NCI-H1694 treated with DMSO at 0.1 percent for 48 hours (cell line): Measurements from ENCODE around the gene CLBA1.
A peak's percentile ranks its signal among the peaks of the same experiment; 100 is the strongest.
"Not testable (repeated sequence)": the region's sequence is repeated elsewhere in the genome, so short reads cannot be mapped to it uniquely, and the experiment has no call there.

Source experiments
- DNase-seq: peaks from one replicate; lab custom pipeline; 2025; lab: John Stamatoyannopoulos, UW

The CLBA1 gene

DNA sequence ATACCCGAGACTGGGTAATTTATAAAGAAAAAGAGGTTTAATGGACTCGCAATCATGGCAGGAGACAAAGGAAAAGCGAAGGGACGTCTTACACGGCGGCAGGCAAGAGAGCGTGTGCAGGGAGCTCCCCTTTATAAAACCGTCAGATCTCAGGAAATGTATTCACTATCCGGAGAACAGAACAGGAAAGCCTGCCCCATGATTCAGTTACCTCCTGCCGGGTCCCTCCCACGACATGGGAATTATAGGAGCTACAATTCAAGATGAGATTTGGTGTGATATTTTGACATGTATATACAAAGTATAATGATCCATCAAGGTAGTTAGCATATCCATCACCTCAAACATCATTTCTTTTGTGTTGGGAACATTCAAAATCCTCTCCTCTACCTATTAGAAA lies 37.6 kb downstream of the CLBA1 start:
- no peak for DNase-seq

DNA sequence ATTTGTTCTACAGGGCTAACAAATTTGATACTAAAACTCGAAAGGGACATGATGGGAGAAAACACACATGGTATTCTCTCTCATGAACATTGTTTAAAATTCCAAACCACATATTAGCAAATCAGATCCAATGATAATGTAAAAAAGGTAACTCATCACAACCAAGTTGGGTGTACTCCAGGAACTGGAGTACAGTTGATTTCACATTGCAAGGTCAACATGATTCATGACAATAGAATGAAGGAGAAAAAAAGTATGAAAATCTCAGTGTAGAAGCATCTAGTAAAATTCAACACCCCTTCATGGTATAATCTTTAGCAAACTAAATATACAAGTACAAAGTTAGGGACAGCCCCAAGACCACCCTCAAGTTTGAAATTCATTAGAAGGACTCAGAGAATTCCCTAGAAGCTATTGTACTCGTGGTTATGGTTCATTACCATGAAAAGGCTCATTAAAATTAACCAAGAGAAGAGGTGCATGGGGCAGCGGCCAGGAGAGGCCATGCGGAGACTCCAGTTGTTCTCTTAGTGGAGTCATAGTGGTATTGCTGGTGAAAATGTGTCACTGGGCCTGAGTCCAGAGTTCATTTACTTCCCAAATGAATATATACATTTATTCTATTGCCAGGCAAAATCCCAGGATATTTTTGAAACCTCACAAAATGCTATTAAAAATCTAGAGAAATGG lies 38.3 kb downstream of the CLBA1 start:
- DNase-seq, result no peak

DNA sequence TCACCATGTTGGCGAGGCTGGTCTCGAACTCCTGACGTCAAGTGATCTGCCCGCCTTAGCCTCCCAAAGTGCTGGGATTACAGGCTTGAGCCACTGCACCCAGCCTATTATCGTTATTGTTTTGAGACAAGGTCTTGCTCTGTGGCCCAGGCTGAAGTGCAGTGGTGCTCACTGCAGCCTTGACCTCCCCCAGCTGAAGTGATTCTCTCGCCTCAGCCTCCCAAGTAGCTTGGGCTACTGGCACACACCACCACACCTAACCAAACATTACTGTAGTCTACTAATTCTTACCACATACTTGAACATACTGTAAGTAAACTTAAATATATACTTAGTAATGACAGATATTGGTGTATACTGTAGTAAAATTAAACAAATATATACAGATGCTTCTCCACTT lies 39.8 kb downstream of the CLBA1 start:
- no peak for DNase-seq

GRCh38 chr14:105026033-105026785 lies 40.6 kb downstream of the CLBA1 start:
- DNase-seq, result no peak

DNA sequence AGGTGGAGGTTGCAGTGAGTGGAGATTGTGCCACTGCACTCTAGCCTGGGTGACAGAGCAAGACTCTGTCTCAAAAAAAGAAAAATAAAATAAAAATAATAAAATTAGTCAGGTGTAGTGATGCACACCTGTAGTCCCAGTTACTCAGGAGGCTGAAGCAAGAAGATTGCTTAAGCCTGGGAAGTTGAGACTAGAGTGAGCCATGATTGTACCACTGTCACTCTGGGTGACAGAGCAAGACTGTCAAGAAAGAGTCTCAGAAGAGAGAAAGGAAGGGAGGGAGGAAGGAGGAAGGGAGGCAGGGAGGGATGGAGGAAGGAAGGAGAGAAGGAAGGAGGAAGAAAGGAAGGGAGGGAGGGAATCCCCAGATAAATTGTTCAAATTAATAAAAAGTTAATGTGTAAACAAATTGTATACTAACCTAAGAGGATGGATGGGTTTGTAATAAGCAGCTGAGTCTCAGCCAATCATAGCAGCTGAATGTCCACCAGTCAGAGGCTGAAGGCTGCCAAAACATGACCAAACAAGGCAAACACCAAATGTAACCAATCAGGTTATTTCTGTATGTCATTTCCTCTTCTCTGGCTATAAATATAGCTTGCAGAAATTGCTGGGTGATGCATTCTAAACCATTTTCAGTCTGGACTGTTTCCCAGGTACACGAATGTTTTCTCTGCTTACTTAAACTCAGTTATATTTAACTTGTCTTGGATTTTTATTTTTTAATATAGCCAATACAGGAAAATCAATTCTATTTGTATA lies 41.4 kb downstream of the CLBA1 start:
- peak; percentile 34 for DNase-seq

GRCh38 chr14:105027718-105028117 lies 42.1 kb downstream of the CLBA1 start:
- not testable (repeated sequence) for DNase-seq

DNA sequence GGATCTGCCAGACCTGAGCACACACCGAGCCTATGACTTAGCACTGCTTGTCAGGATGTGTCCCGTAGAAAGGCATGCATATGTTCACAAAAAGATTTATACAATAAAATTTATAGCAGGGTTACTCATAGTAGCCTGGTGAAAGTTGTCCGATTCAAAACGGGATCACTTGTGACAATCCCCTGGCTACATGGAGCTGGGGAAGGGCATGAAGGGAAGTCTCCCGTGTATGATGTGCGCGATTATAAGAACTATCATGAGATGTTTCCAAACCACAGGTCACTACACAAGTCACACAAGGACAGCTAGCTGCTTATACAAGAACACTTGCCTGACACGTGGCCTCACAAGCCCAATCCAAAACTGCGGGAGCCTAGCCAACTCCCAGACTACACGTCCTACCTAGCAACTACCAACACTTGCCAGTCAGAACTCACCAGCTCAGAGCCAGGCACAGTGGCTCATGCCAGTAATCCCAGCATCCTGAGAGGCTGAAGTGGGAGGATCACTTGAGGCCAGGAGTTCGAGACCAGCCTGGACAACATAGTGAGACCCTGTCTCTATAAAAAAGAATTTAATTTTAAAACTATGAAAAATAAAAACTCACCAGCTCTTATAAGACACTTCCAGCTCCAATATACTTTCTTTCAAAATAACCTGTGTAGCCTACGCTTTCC lies 42.8 kb downstream of the CLBA1 start:
- DNase-seq, result no peak

DNA sequence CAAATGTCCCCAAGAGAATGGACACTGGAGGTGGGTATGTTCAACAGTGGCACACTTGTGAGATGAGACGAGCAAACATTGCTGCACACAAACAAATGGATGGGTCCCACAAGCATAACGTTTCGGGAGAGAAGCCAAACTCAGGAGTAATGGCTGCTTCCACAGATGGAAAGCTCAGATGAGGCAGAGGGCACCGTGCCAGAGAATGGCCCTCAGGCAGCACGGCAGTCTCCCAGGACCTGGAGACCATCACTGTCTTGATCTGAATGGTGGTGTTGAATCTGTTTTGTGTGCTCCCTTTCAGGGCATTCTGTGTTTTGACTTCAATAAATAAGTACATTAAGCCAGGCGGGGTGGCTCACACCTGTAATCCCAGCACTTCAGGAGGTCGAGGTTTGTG lies 43.8 kb downstream of the CLBA1 start:
- DNase-seq, result no peak

- DNase-seq, result no peak
Measured at GRCh38 chr14:105030194-105030593, 44.6 kb downstream of the CLBA1 start.

GRCh38 chr14:105030836-105031396 lies 45.3 kb downstream of the CLBA1 start:
- DNase-seq, result no peak

DNA sequence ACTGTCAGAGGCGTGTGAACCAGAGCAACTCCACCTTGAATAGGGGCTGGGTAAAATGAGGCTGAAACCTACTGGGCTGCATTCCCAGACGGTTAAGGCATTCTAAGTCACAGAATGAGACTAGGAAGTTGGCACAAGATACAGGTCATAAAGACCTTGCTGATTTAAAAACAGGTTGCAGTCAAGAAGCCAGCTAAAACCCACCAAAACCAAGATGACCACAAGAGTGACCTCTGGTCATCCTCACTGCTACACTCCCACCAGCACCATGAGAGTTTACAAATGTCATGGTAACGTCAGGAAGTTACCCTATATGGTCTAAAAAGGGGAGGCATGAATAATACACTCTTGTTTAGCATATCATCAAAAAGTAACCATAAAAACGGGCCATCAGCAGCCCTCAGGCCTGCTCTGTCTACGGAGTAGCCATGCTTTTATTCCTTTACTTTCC lies 46.9 kb downstream of the CLBA1 start:
- not testable (repeated sequence) for DNase-seq

- not testable (repeated sequence) for DNase-seq
Measured at GRCh38 chr14:105033412-105033900, 47.9 kb downstream of the CLBA1 start.

GRCh38 chr14:105034315-105035039 lies 48.9 kb downstream of the CLBA1 start:
- no peak for DNase-seq

DNA sequence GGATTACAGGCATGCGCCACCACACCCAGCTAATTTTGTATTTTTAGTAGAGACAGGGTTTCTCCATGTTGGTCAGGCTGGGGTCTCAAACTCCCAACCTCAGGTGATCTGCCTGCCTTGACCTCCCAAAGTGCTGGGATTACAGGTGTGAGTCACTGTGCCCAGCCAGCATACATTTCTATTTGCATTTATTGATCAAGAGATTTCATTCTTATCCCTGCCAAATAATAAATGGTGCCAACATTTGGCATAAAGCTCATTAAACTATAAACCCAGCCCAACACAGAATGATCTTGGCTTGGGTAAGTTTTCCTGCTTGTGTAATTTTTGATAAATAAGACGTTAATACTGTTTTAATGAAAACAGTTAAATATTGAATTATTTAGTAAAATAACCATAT lies 50.0 kb downstream of the CLBA1 start:
- DNase-seq, result not testable (repeated sequence)

GRCh38 chr14:105039458-105040205 lies 54.0 kb downstream of the CLBA1 start:
- no peak for DNase-seq

DNA sequence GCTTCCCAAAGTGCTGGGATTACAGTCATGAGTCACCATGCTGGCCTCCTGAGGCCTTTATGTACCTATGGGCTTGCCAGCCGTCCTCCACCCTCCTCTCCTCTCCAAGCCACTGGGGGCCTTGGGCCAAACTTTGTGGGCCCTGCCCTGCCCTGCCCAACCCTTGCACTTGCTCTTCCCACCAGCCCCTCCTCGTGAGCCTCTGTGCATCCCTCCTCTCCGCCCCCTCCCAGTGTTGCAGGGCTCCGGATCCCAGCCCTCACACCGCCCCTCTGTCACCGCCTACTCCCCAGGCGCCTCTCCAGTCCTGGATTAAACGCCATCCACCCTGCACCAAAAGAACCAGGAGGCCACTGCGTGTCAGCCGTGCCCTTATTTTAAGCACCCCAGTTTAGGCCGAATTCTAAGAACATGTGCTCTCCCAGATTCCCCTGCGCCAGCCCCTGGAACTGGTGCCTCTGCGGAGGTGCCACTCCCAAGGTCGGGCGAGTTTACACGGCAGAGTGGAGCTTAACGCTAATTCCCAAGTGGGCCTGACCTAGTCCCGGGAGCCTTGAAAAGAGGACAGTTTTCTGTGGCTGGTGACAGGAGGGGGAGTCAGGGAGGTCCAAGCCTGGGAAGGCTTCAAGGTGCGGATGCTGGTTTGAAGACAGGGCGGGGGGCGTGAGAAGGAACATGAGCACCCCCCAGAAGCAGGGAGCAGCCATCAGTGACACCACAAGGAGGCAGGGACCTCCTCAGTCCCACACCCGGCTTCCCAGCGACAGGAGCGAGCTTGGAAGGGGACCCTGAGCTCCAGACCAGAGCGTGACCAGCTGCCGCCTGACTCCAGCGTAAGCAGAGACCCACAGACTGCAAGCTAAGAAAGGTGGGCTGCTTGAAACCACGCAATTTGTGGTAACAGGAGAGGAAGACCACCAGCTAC lies 56.5 kb downstream of the CLBA1 start:
- no peak for DNase-seq

- no peak for DNase-seq
Measured at GRCh38 chr14:105042813-105043212, 57.2 kb downstream of the CLBA1 start.

GRCh38 chr14:105043641-105044040 lies 58.1 kb downstream of the CLBA1 start:
- DNase-seq, result no peak
